HepG2 (cell line): ENCODE results near the gene FN1. TPM values are rescaled to one million over a fixed set of nuclear protein-coding genes. Genes with fewer than 3 reads are reported as not detected.
A peak's percentile ranks its signal among the peaks of the same experiment; 100 is the strongest.

Source experiments
- ATAC-seq: fragments of 200-7000 bp; cut with Tn5 transposase; 3 replicates; pipeline ENCODE4 v1.9.1; 2020; ENCODE audit warnings: mild to moderate bottlenecking, moderate library complexity
- BruUV-seq: library from RNA; stranded (reverse); fragments of 400-500 nt; replicated peaks from 2 replicates; lab custom pipeline; 2021; lab: Mats Ljungman, UMichigan
- CTCF ChIA-PET: fragments of 300-600 bp; formaldehyde crosslinking; extraction: SDS; loops from one replicate; lab custom pipeline; 2021; ENCODE audit warnings: low total read pairs, inconsistent platforms, low intra/inter-chr PET ratio; lab: Yijun Ruan, JAX
- POLR2A ChIA-PET: fragments of 350-600 bp; sonication (Branson Sonifier 250); formaldehyde crosslinking; loops from one replicate; lab custom pipeline; 2020; ENCODE audit warnings: antibody characterized with exemption, inconsistent platforms; lab: Yijun Ruan, JAX
- DNase-seq: peaks from one replicate; pipeline ENCODE4 v3.0.0-alpha.2; 2015; ENCODE audit warnings: low spot score
- FAIRE-seq: peaks from 3 replicates; lab custom pipeline; 2011; peaks lifted over from hg19 to GRCh38; lab: Jason Lieb, UNC
- H2AFZ ChIP-seq: one replicate; pipeline ENCODE4 v1.6.1; 2011; ENCODE audit warnings: low read length, inconsistent platforms
- H3K27ac ChIP-seq: fragments of 300-600 bp; 3 replicates; pipeline ENCODE4 v1.8.0; 2011; ENCODE audit warnings: mixed run types, mild to moderate bottlenecking, mixed read lengths, low read length, inconsistent platforms; ENCODE audit not compliant: insufficient read depth; ENCODE audit errors: extremely low read length
- H3K27me3 ChIP-seq, 2 experiments: fragments of 200-600 bp in 1 of 2; 2 replicates in 1 of 2; 3 replicates in 1 of 2; pipeline versions ENCODE4 v1.6.0 to v1.8.0; 2011; ENCODE audit warnings: low read length in 2 of 2, mild to moderate bottlenecking in 2 of 2, moderate library complexity in 2 of 2, inconsistent platforms in 1 of 2; ENCODE audit not compliant: insufficient read depth in 2 of 2, control insufficient read depth in 1 of 2
- H3K36me3 ChIP-seq, 2 experiments: fragments of 200-600 bp in 1 of 2; replicated peaks in 1 of 2; 2 replicates in 1 of 2; 3 replicates in 1 of 2; pipeline versions ENCODE4 v1.5.1 to v1.8.0; 2011; ENCODE audit warnings: low read length in 2 of 2, inconsistent platforms in 1 of 2; ENCODE audit not compliant: insufficient read depth in 2 of 2, control insufficient read depth in 1 of 2
- H3K4me1 ChIP-seq: 2 replicates; pipeline ENCODE4 v1.5.1; 2012; ENCODE audit warnings: low read length, inconsistent platforms; ENCODE audit not compliant: insufficient read depth
- H3K4me2 ChIP-seq: 2 replicates; pipeline ENCODE4 v1.6.0; 2011; ENCODE audit warnings: low read depth, low read length, inconsistent platforms
- H3K4me3 ChIP-seq, 3 experiments: fragments of 200-600 bp in 1 of 3; sonication (generic), shearing (Covaris generic) in 1 of 3; replicated peaks in 1 of 3; 2 replicates each; pipeline ENCODE4 v1.5.1; 2011 to 2016; ENCODE audit warnings: low read length in 3 of 3, inconsistent platforms in 2 of 3, low read depth in 2 of 3, mild to moderate bottlenecking in 2 of 3, control low read depth in 1 of 3, mixed read lengths in 1 of 3; ENCODE audit not compliant: insufficient read depth in 1 of 3
- H3K79me2 ChIP-seq: one replicate; pipeline ENCODE4 v1.6.1; 2011; ENCODE audit warnings: low read length, inconsistent platforms; ENCODE audit not compliant: insufficient read depth
- H3K9ac ChIP-seq: 2 replicates; pipeline ENCODE4 v1.6.0; 2011; ENCODE audit warnings: mild to moderate bottlenecking, low read depth, low read length, inconsistent platforms; ENCODE audit not compliant: insufficient read depth
- H3K9me3 ChIP-seq: 2 replicates; pipeline ENCODE4 v1.5.1; 2012; ENCODE audit warnings: mild to moderate bottlenecking, low read length
- H4K20me1 ChIP-seq: 2 replicates; pipeline ENCODE4 v1.6.0; 2011; ENCODE audit warnings: inconsistent platforms, mild to moderate bottlenecking, low read length, moderate library complexity; ENCODE audit not compliant: insufficient read depth
- CCAR2 ChIP-seq: fragments of 200-400 bp; formaldehyde crosslinking; optimal IDR thresholded peaks from 2 replicates; pipeline ENCODE3; 2018; ENCODE audit warnings: low read depth, mild to moderate bottlenecking, low read length, moderate library complexity
- CHD2 ChIP-seq: IDR thresholded peaks from 2 replicates; pipeline ENCODE4 v1.6.1; 2011; ENCODE audit warnings: low read depth, low read length, improper control_type of control experiment
- CHD4 ChIP-seq: fragments of 200-600 bp; sonication (generic); IDR thresholded peaks from 2 replicates; pipeline ENCODE4 v1.7.0; 2017; ENCODE audit warnings: mild to moderate bottlenecking, low read length, borderline replicate concordance
- ETV6 ChIP-seq: sonication (generic); formaldehyde crosslinking; conservative IDR thresholded peaks from 2 replicates; pipeline ENCODE4 v1.4.0; 2020; ENCODE audit warnings: missing genetic modification reagents
- HOXA3 ChIP-seq: sonication (generic); formaldehyde crosslinking; IDR thresholded peaks from 2 replicates; pipeline ENCODE4 v1.5.0; 2020; ENCODE audit warnings: missing genetic modification reagents
- HOXA7 ChIP-seq: sonication (generic); formaldehyde crosslinking; IDR thresholded peaks from 2 replicates; pipeline ENCODE4 v1.8.1; 2022; ENCODE audit warnings: mild to moderate bottlenecking, missing genetic modification reagents, moderate library complexity
- KDM4B ChIP-seq: sonication (generic); formaldehyde crosslinking; IDR thresholded peaks from 2 replicates; pipeline ENCODE4 v1.4.0; 2020; ENCODE audit warnings: missing genetic modification reagents
- MBD4 ChIP-seq: IDR thresholded peaks from 2 replicates; pipeline ENCODE4 v1.6.1; 2012; ENCODE audit warnings: low read length, inconsistent platforms, borderline replicate concordance
- MTA1 ChIP-seq: sonication (generic); formaldehyde crosslinking; IDR thresholded peaks from 2 replicates; pipeline ENCODE4 v1.4.0; 2020; ENCODE audit warnings: missing genetic modification reagents, mild to moderate bottlenecking, borderline replicate concordance
- NFIC ChIP-seq: IDR thresholded peaks from 2 replicates; pipeline ENCODE4 v1.6.1; 2012; ENCODE audit warnings: mild to moderate bottlenecking, low read length, inconsistent platforms
- PAF1 ChIP-seq: IDR thresholded peaks from 2 replicates; pipeline ENCODE4 v1.6.1; 2016; ENCODE audit warnings: missing genetic modification reagents, missing compliant biosample characterization
- PHF5A ChIP-seq: IDR thresholded peaks from one replicate; pipeline ENCODE4 v1.6.1; 2018; ENCODE audit warnings: low read depth, missing genetic modification reagents; ENCODE audit not compliant: unreplicated experiment
- PLRG1 ChIP-seq: fragments of 450-650 bp; conservative IDR thresholded peaks from 2 replicates; pipeline ENCODE4 v1.6.1; 2016
- POLR2A ChIP-seq, 2 experiments: IDR thresholded peaks; 2 replicates each; pipeline ENCODE4 v1.6.1; 2011; ENCODE audit warnings: low read depth in 2 of 2, low read length in 2 of 2, mild to moderate bottlenecking in 1 of 2, moderate library complexity in 1 of 2; ENCODE audit not compliant: insufficient read depth in 1 of 2
- POLR2G ChIP-seq: fragments of 200-400 bp; formaldehyde crosslinking; IDR thresholded peaks from 2 replicates; pipeline ENCODE4 v1.6.1; 2018; ENCODE audit warnings: mild to moderate bottlenecking, low read depth, low read length, moderate library complexity
- PTBP1 ChIP-seq: fragments of 200-400 bp; formaldehyde crosslinking; IDR thresholded peaks from 2 replicates; pipeline ENCODE4 v1.6.1; 2018; ENCODE audit warnings: low read length, low read depth; ENCODE audit not compliant: poor library complexity, severe bottlenecking
- RBM22 ChIP-seq: fragments of 200-400 bp; formaldehyde crosslinking; optimal IDR thresholded peaks from 2 replicates; pipeline ENCODE3; 2017; ENCODE audit warnings: mild to moderate bottlenecking, low read length, moderate library complexity
- REPIN1 ChIP-seq: sonication (generic); formaldehyde crosslinking; IDR thresholded peaks from 2 replicates; pipeline ENCODE4 v1.8.0; 2022; ENCODE audit warnings: missing genetic modification reagents, low read depth, mild to moderate bottlenecking, borderline replicate concordance
- SOX6 ChIP-seq, 2 experiments: fragments of 450-650 bp in 1 of 2; sonication (generic) in 1 of 2; formaldehyde crosslinking in 1 of 2; IDR thresholded peaks; 2 replicates each; pipeline versions ENCODE4 v1.4.0 to v1.6.1; 2017 to 2020; ENCODE audit warnings: antibody characterized with exemption in 1 of 2, mild to moderate bottlenecking in 1 of 2, missing genetic modification reagents in 1 of 2
- SSRP1 ChIP-seq: IDR thresholded peaks from 2 replicates; pipeline ENCODE4 v1.6.1; 2016; ENCODE audit warnings: control low read depth
- ZFAT ChIP-seq: sonication (generic); formaldehyde crosslinking; conservative IDR thresholded peaks from 2 replicates; pipeline ENCODE4 v1.8.1; 2023; ENCODE audit warnings: missing genetic modification reagents, inconsistent platforms
- ZMYM4 ChIP-seq: sonication (generic); formaldehyde crosslinking; IDR thresholded peaks from 2 replicates; pipeline ENCODE4 v1.8.1; 2023; ENCODE audit warnings: mild to moderate bottlenecking, missing genetic modification reagents
- ZNF224 ChIP-seq: sonication (generic); formaldehyde crosslinking; IDR thresholded peaks from 2 replicates; pipeline ENCODE4 v1.5.0; 2020; ENCODE audit warnings: mild to moderate bottlenecking, missing genetic modification reagents
- ZNF256 ChIP-seq: sonication (generic); formaldehyde crosslinking; conservative IDR thresholded peaks from 2 replicates; pipeline ENCODE4 v1.4.0; 2020; ENCODE audit warnings: missing genetic modification reagents
- ZNF562 ChIP-seq: sonication (generic); formaldehyde crosslinking; IDR thresholded peaks from 2 replicates; pipeline ENCODE4 v1.8.0; 2022; ENCODE audit warnings: missing genetic modification reagents, borderline replicate concordance
- ZNF644 ChIP-seq: IDR thresholded peaks from 2 replicates; pipeline ENCODE4 v1.6.1; 2016; ENCODE audit warnings: low read depth
- WGBS: methylation state at CpG from one replicate; pipeline ENCODE4 v1.1.6; 2017; ENCODE audit warnings: low lambda C conversion rate; 5-methylcytosine and 5-hydroxymethylcytosine counted together
- in situ Hi-C: cut with HindIII; loops from 2 replicates; pipeline ENCODE4 v1.10.0; 2017; ENCODE audit warnings: low pct_unique_long_range_greater_than_20kb; ENCODE audit not compliant: extremely low pct_ligation_motif_present
- intact Hi-C: fragments of 100-400 bp; cut with micrococcal nuclease; formaldehyde crosslinking; loops from one replicate; pipeline ENCODE4 v1.10.0; 2022; ENCODE audit not compliant: unreplicated experiment
- polyA plus RNA-seq, 8 experiments: library from polyadenylated mRNA; depleted of rRNA in 3 of 8; stranded (reverse) in 7 of 8; unstranded in 1 of 8; fragments of >200 nt; fragmentation: Illumina TruSeq in 4 of 8; extraction: Trizol in 4 of 8; gene quantifications; 2 replicates each; pipeline versions ENCODE4 v1.2.1 to v1.2.3, GENCODE V29; 2011 to 2016; ENCODE audit warnings: low read depth in 4 of 8, missing spikeins in 1 of 8, mixed read lengths in 1 of 8; ENCODE audit not compliant: insufficient read depth in 1 of 8
- total RNA-seq, 5 experiments: library from RNA; depleted of rRNA; stranded (reverse); fragments of >200 nt; fragmentation: Illumina TruSeq; extraction: Trizol; gene quantifications; 2 replicates each; pipeline ENCODE4 v1.2.3, GENCODE V29; 2016; ENCODE audit warnings: low read depth in 1 of 5

FN1 gene
- total and polyA plus RNA-seq, 2 of the 13 experiments (the other 11 are each of a cell fraction or from before 2014, with no cell fraction given), result 1,847 to 6,471 TPM

- TF ChIP-seq REPIN1 (CRISPR knock-in tag) (0 out of 2 replicates have a peak, but pooled peaks have one; percentile 33), ZNF644 (no peak), CCAR2 (no peak), MTA1 (CRISPR knock-in tag) (no peak), SOX6 (IDR thresholded peaks at IDR 0.05) (no peak), SOX6 (CRISPR knock-in tag; IDR thresholded peaks at IDR 0.05) (0 out of 2 replicates have a peak, but pooled peaks have one; percentile 11), ZFAT (CRISPR knock-in tag) (no peak), KDM4B (CRISPR knock-in tag) (no peak)
These were observed 71.4 kb downstream of the FN1 start (continued) for GRCh38 chr2:215364157-215365155.

GRCh38 chr2:215363461-215364156 lies 72.3 kb downstream of the FN1 start:
- 95% methylated on average over 2 of the region's 2 CpGs for WGBS
- Histone ChIP-seq H4K20me1 (peaks cover 36% of the 10 kb centered on the region), H3K9ac (no peak overlapping the region), H3K36me3 (peaks cover 40 to 79% of the 10 kb centered on the region in 2 experiments), H3K27ac (peak overlapping the region; percentile 28), H2AFZ (no peak overlapping the region), H3K79me2 (no peaks in the 10 kb centered on the region), H3K4me1 (no peaks in the 10 kb centered on the region), H3K9me3 (no peaks in the 10 kb centered on the region), H3K4me3 (no peak overlapping the region), H3K27me3 (no peaks in the 10 kb centered on the region), H3K4me2 (no peak overlapping the region)
- in situ Hi-C loops, result no loop called here
- POLR2A ChIA-PET, result no interaction called here
- intact Hi-C loops, result no loop called here
- ATAC-seq (peak; percentile 5), DNase-seq (no peak), FAIRE-seq (no peak)
- no TSS peak for BruUV-seq
- CTCF ChIA-PET, result no interaction called here
- no peak for TF ChIP-seq HOXA7 (CRISPR knock-in tag)
- TF ChIP-seq PHF5A, result no peak
- TF ChIP-seq RBM22, result peak; percentile 99
- no peak for TF ChIP-seq ZNF224 (CRISPR knock-in tag)
- TF ChIP-seq POLR2G, result peak; percentile 69; the same call in 1 of the 2 replicates
- TF ChIP-seq PAF1, result 0 out of 2 replicates have a peak, but pooled peaks have one; percentile 17
- TF ChIP-seq CHD2, result no peak
- no peak for TF ChIP-seq PTBP1
- no peak for TF ChIP-seq CHD4
- TF ChIP-seq POLR2A (IDR thresholded peaks at IDR 0.05; ENCODE audit: insufficient read depth in 1 of 2, low read depth in 2 of 2, low read length in 2 of 2), result peak; percentile 33 to 40; a peak in 2 of 4 replicates
- no peak for TF ChIP-seq ZMYM4
- peak; percentile 1; the same call in 1 of the 2 replicates for TF ChIP-seq MBD4
- no peak for TF ChIP-seq ETV6 (CRISPR knock-in tag)
- TF ChIP-seq ZNF256 (CRISPR knock-in tag), result no peak
- TF ChIP-seq HOXA3 (CRISPR knock-in tag), result no peak
- TF ChIP-seq SSRP1 (CRISPR knock-in tag), result peak; percentile 28
- 0 out of 2 replicates have a peak, but pooled peaks have one; percentile 25 for TF ChIP-seq NFIC
- TF ChIP-seq PLRG1, result no peak
- 0 out of 2 replicates have a peak, but pooled peaks have one; percentile 22 for TF ChIP-seq ZNF562 (CRISPR knock-in tag)
